Measurements from ENCODE around the gene OR2A5. TPM values are rescaled to one million over a fixed set of nuclear protein-coding genes. Genes with fewer than 3 reads are reported as not detected.

Gene OR2A5
- total and polyA plus RNA-seq, 2 donors (not counting 1 experiment from before 2014, with no cell fraction given), result not detected

- no peak for TF ChIP-seq EZH2 (IDR thresholded peaks at IDR 0.05; ENCODE audit: low read length, missing control alignments)
- TF ChIP-seq, protein P1, sequence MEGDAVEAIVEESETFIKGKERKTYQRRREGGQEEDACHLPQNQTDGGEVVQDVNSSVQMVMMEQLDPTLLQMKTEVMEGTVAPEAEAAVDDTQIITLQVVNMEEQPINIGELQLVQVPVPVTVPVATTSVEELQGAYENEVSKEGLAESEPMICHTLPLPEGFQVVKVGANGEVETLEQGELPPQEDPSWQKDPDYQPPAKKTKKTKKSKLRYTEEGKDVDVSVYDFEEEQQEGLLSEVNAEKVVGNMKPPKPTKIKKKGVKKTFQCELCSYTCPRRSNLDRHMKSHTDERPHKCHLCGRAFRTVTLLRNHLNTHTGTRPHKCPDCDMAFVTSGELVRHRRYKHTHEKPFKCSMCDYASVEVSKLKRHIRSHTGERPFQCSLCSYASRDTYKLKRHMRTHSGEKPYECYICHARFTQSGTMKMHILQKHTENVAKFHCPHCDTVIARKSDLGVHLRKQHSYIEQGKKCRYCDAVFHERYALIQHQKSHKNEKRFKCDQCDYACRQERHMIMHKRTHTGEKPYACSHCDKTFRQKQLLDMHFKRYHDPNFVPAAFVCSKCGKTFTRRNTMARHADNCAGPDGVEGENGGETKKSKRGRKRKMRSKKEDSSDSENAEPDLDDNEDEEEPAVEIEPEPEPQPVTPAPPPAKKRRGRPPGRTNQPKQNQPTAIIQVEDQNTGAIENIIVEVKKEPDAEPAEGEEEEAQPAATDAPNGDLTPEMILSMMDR (conservative IDR thresholded peaks at IDR 0.05 in 1 of 2, IDR thresholded peaks at IDR 0.05 in 1 of 2; ENCODE audit: low read depth in 1 of 2, low read length in 2 of 2), result no peak
- Histone ChIP-seq H3K4me3 (replicated peaks in 1 of 4; ENCODE audit: control extremely low read depth in 1 of 4, insufficient read depth in 1 of 4, low read depth in 3 of 4, low read length in 4 of 4) (no peak overlapping the region), H3K9ac (ENCODE audit: insufficient read depth, low read length) (no peak overlapping the region), H3K36me3 (ENCODE audit: control insufficient read depth, insufficient read depth, low read length) (no peaks in the 10 kb centered on the region), H2AFZ (ENCODE audit: low read length) (no peak overlapping the region), H3K27ac (ENCODE audit: insufficient read depth, low read length) (no peak overlapping the region), H3K9me3 (ENCODE audit: control insufficient read depth, insufficient read depth, low read depth, low read length) (no peaks in the 10 kb centered on the region), H4K20me1 (ENCODE audit: control insufficient read depth, extremely low read depth, insufficient read depth, low read length) (no peaks in the 10 kb centered on the region), H3K4me2 (ENCODE audit: extremely low read depth, insufficient read depth, low read length) (no peak overlapping the region), H3K27me3 (ENCODE audit: control insufficient read depth, insufficient read depth, low read length) (no peaks in the 10 kb centered on the region), H3K4me1 (ENCODE audit: control insufficient read depth, extremely low read depth, insufficient read depth, low read length) (no peaks in the 10 kb centered on the region), H3K79me2 (ENCODE audit: control insufficient read depth, insufficient read depth, low read length) (no peaks in the 10 kb centered on the region)
- no peak for DNase-seq (ENCODE audit: low read depth in 2 of 2)
Observed at GRCh38 chr7:144035385-144035784, 13.4 kb upstream of the OR2A5 start.

DNA sequence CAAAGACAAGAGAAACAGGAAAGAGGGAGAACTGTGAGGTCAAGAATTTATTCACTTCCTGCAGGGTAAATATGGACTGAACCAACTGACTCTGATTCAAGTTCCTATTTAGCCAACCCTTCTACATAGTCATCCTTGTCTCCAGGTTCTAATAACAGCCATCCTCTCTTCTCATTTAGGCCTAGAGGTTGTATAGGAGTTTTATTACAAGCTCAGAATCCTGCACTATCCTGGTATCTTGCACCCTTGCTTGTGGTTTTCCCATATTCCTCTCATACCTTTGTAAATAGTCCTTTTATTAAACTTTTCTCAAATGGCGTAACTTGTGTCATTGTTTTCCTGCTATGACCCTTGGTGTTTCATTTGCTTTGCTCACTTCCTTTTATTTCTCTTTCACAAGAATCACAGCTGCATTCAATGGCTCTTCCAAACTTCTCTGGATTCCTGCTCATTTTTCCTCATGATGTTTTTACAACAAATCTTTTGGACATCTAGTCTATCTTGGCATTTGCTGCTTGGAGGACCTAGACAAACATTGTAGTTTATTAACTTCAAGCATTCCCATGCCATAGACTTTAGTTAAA, 12.4 kb upstream of the OR2A5 start:
- H3K36me3 ChIP-seq (ENCODE audit: control insufficient read depth, insufficient read depth, low read length), result no peaks in the 10 kb centered on the region
- H2AFZ ChIP-seq (ENCODE audit: low read length), result peak overlapping the region; percentile 35
- H3K27me3 ChIP-seq (ENCODE audit: control insufficient read depth, insufficient read depth, low read length), result no peaks in the 10 kb centered on the region
- H3K4me3 ChIP-seq (replicated peaks in 1 of 4; ENCODE audit: control extremely low read depth in 1 of 4, insufficient read depth in 1 of 4, low read depth in 3 of 4, low read length in 4 of 4), result no peak overlapping the region
- no peaks in the 10 kb centered on the region for H3K4me1 ChIP-seq (ENCODE audit: control insufficient read depth, extremely low read depth, insufficient read depth, low read length)
- H3K9me3 ChIP-seq (ENCODE audit: control insufficient read depth, insufficient read depth, low read depth, low read length), result no peaks in the 10 kb centered on the region
- H3K27ac ChIP-seq (ENCODE audit: insufficient read depth, low read length), result no peak overlapping the region
- H3K79me2 ChIP-seq (ENCODE audit: control insufficient read depth, insufficient read depth, low read length), result no peaks in the 10 kb centered on the region
- no peak overlapping the region for H3K4me2 ChIP-seq (ENCODE audit: extremely low read depth, insufficient read depth, low read length)
- H4K20me1 ChIP-seq (ENCODE audit: control insufficient read depth, extremely low read depth, insufficient read depth, low read length), result no peaks in the 10 kb centered on the region
- TF ChIP-seq, protein P1 (conservative IDR thresholded peaks at IDR 0.05 in 1 of 2, IDR thresholded peaks at IDR 0.05 in 1 of 2; ENCODE audit: low read depth in 1 of 2, low read length in 2 of 2), result no peak
- TF ChIP-seq EZH2 (IDR thresholded peaks at IDR 0.05; ENCODE audit: low read length, missing control alignments), result no peak
- DNase-seq (ENCODE audit: low read depth in 2 of 2), result no peak
- no peak overlapping the region for H3K9ac ChIP-seq (ENCODE audit: insufficient read depth, low read length)

DNA sequence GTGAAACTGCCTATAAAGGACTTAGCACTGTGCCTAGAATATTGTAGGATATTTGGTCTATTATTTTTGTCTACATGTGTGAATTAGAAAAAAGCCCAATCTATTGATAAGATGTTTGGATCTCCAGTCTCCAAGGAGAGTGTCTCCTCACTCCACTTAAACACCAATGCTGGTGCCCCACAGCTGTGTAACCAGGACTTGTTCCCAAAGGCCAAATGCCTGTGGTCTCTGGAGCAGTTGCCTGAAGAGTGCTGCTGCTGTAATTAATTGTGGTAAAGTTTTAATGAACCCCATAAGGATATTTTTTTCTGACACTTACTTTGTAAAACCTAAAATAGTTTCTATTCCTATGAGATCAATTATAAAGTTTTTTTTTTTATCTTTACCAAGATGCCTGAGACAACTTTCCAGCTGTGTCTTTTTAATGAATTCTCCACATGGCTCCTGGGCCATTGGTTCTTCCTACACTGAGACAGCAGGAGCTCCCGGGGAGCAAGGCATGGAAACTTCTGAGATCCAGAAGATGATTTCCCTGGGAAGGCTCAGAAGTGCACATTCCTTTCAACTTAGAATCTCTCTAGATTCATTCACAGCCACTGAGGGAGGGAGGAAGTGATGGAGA, 11.2 kb upstream of the OR2A5 start:
- H3K4me3 ChIP-seq (replicated peaks in 1 of 4; ENCODE audit: control extremely low read depth in 1 of 4, insufficient read depth in 1 of 4, low read depth in 3 of 4, low read length in 4 of 4), result no peak overlapping the region
- no peaks in the 10 kb centered on the region for H3K4me1 ChIP-seq (ENCODE audit: control insufficient read depth, extremely low read depth, insufficient read depth, low read length)
- H3K27ac ChIP-seq (ENCODE audit: insufficient read depth, low read length), result no peak overlapping the region
- H4K20me1 ChIP-seq (ENCODE audit: control insufficient read depth, extremely low read depth, insufficient read depth, low read length), result no peaks in the 10 kb centered on the region
- no peaks in the 10 kb centered on the region for H3K36me3 ChIP-seq (ENCODE audit: control insufficient read depth, insufficient read depth, low read length)
- H3K4me2 ChIP-seq (ENCODE audit: extremely low read depth, insufficient read depth, low read length), result no peak overlapping the region
- no peaks in the 10 kb centered on the region for H3K79me2 ChIP-seq (ENCODE audit: control insufficient read depth, insufficient read depth, low read length)
- no peaks in the 10 kb centered on the region for H3K9me3 ChIP-seq (ENCODE audit: control insufficient read depth, insufficient read depth, low read depth, low read length)
- H2AFZ ChIP-seq (ENCODE audit: low read length), result no peak overlapping the region
- no peaks in the 10 kb centered on the region for H3K27me3 ChIP-seq (ENCODE audit: control insufficient read depth, insufficient read depth, low read length)
- no peak for TF ChIP-seq EZH2 (IDR thresholded peaks at IDR 0.05; ENCODE audit: low read length, missing control alignments)
- TF ChIP-seq, protein P1 (conservative IDR thresholded peaks at IDR 0.05 in 1 of 2, IDR thresholded peaks at IDR 0.05 in 1 of 2; ENCODE audit: low read depth in 1 of 2, low read length in 2 of 2), result no peak
- no peak overlapping the region for H3K9ac ChIP-seq (ENCODE audit: insufficient read depth, low read length)
- DNase-seq (ENCODE audit: low read depth in 2 of 2), result no peak

Measured in fibroblast of lung (primary cell).